Measurements from ENCODE around the gene EFHC2. TPM values are rescaled to one million over a fixed set of nuclear protein-coding genes. Genes with fewer than 3 reads are reported as not detected.
A peak's percentile ranks its signal among the peaks of the same experiment; 100 is the strongest.

EFHC2 gene
- total and polyA plus RNA-seq, 10 of the 15 experiments (the other 5 are each of a cell fraction or from before 2014, with no cell fraction given), result 0.56 TPM; not detected in 9

GRCh38 chrX:44290718-44291117 is 52.8 kb downstream of the EFHC2 start:
- SMC1A ChIA-PET (ENCODE audit: uncharacterized antibody, unreplicated experiment), result interaction anchor here (1.6 kb wide), 1 partner anchor 12 kb away, joined by 6 read pairs; no protein-coding TSS in a partner anchor
- FAIRE-seq, result no peak

More at GRCh38 chrX:44290718-44291117, 52.8 kb downstream of the EFHC2 start:
- no peaks in the 10 kb centered on the region for H3K4me1 ChIP-seq (ENCODE audit: control insufficient read depth, insufficient read depth, low read length)
- in situ Hi-C loops (cut with MboI), result no loop called here
- H3K9ac ChIP-seq (ENCODE audit: control insufficient read depth, insufficient read depth, low read length), result no peak overlapping the region
- ATAC-seq, result peak; percentile 64
- no peak overlapping the region for H3K27ac ChIP-seq (ENCODE audit: control insufficient read depth, insufficient read depth)
- ChIA-PET POLR2A (no interaction called here), CTCF (no interaction called here), RAD21 (ENCODE audit: unreplicated experiment) (interaction anchor here (1.2 to 1.6 kb wide), 2 partner anchors 38 to 47 kb away, joined by 3 to 4 read pairs; no protein-coding TSS in a partner anchor)
- H3K4me3 ChIP-seq, result no peak overlapping the region
- no peaks in the 10 kb centered on the region for H3K27me3 ChIP-seq (replicated peaks in 1 of 2; ENCODE audit: control insufficient read depth in 2 of 2, insufficient read depth in 2 of 2, low read length in 1 of 2)
- WGBS (ENCODE audit: insufficient coverage, insufficient replicate concordance, low lambda C conversion rate, missing lambda C conversion rate), result 12% methylated on average over 5 of the region's 5 CpGs
- BruUV-seq (replicated peaks), result no TSS peak
- no peak for TF ChIP-seq BACH1 (IDR thresholded peaks at IDR 0.05; ENCODE audit: borderline replicate concordance)
- no peak for TF ChIP-seq RCOR1 (conservative IDR thresholded peaks at IDR 0.05; ENCODE audit: low read depth, low read length)
- no peak for TF ChIP-seq TBL1XR1 (IDR thresholded peaks at IDR 0.05; ENCODE audit: low read depth, low read length)
- TF ChIP-seq IKZF2 (IDR thresholded peaks at IDR 0.05), result peak; percentile 10 to 49; a peak in 2 of 4 replicates
- no peak for TF ChIP-seq PRDM15 (CRISPR knock-in tag; IDR thresholded peaks at IDR 0.05)
- TF ChIP-seq FOXK2 (IDR thresholded peaks at IDR 0.05), result no peak
- H2AFZ ChIP-seq (ENCODE audit: control insufficient read depth, low read depth, low read length), result no peak overlapping the region
- no peak overlapping the region for H3K4me2 ChIP-seq (ENCODE audit: control insufficient read depth, insufficient read depth)
- H4K20me1 ChIP-seq (ENCODE audit: control insufficient read depth, insufficient read depth), result no peaks in the 10 kb centered on the region
- DNase-seq (ENCODE audit: low read depth, low spot score), result no peak
- intact Hi-C loops (cut with micrococcal nuclease; ENCODE audit: unreplicated experiment), result no loop called here
- H3K9me3 ChIP-seq (replicated peaks; ENCODE audit: control insufficient read depth, insufficient read depth, low read length), result no peaks in the 10 kb centered on the region; the same call in 2 of the 3 replicates
- H3K36me3 ChIP-seq (ENCODE audit: control insufficient read depth in 2 of 2, insufficient read depth in 2 of 2, low read length in 1 of 2), result no peaks in the 10 kb centered on the region
- no peaks in the 10 kb centered on the region for H3K79me2 ChIP-seq (ENCODE audit: control insufficient read depth, insufficient read depth, low read length)

Data from GM12878 (cell line).